NB4 (cell line): ENCODE data around the gene DCAF11.

Source experiments
- DNase-seq: peaks from one replicate; pipeline ENCODE4 v3.0.0; 2010; ENCODE audit warnings: low read depth
- H3K4me3 ChIP-seq: one replicate; pipeline ENCODE4 v1.5.1; 2011; ENCODE audit warnings: mild to moderate bottlenecking, low read depth, low read length, moderate library complexity
- CTCF ChIP-seq: IDR thresholded peaks from one replicate; pipeline ENCODE4 v1.5.1; 2012; ENCODE audit warnings: low read depth, low read length
- MYC ChIP-seq: IDR thresholded peaks from 2 replicates; pipeline ENCODE4 v1.6.1; 2011; ENCODE audit warnings: low read depth, low read length
- POLR2A ChIP-seq: IDR thresholded peaks from 2 replicates; pipeline ENCODE4 v1.6.1; 2011; ENCODE audit warnings: mild to moderate bottlenecking; ENCODE audit not compliant: insufficient read length; ENCODE audit errors: extremely low read depth
- TF ChIP-seq, protein P1 (sequence below): IDR thresholded peaks from 2 replicates; pipeline ENCODE4 v1.6.1; 2011; ENCODE audit warnings: low read depth, low read length

DCAF11 gene

DNA sequence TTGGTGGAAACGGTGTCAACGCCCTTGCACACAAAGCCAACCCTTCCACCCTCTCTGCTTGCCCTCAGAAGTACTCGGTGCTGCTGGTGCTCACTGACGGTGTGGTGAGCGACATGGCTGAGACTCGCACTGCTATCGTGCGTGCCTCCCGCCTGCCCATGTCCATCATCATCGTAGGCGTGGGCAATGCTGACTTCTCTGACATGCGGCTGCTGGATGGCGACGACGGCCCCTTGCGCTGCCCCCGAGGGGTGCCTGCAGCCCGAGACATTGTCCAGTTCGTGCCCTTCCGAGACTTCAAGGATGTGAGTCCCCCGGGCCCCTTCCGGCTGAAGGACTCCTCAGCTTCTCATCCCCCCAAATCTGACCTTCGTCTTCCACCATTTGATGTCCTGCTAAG is 37.5 kb upstream of the DCAF11 start:
- H3K4me3 ChIP-seq, result no peak overlapping the region
- no peak for DNase-seq
- TF ChIP-seq CTCF (no peak), MYC (no peak), POLR2A (no peak)
- TF ChIP-seq, protein P1, sequence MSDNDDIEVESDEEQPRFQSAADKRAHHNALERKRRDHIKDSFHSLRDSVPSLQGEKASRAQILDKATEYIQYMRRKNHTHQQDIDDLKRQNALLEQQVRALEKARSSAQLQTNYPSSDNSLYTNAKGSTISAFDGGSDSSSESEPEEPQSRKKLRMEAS, result no peak

DNA sequence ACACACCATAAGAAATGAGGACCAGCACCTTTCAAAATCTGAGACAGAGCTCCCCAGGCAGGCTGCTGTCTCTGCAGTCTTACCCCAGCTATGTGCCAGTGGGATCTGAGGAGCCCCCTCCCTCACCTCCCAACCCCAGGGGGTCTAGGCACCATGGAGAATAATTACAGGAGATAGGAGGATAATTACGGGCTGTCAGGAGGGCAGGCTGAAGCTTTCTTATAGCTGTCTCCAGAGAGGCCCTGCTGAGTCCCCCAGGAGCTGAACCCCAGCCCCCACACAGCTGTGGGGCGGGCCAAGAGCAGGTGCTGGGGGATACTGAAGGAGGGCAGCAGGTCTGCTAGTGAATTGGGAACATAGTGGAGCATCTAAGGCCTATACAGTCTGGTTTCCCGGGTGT is 36.4 kb upstream of the DCAF11 start:
- H3K4me3 ChIP-seq, result no peak overlapping the region
- TF ChIP-seq CTCF (no peak), MYC (no peak)
- DNase-seq, result no peak

DNA sequence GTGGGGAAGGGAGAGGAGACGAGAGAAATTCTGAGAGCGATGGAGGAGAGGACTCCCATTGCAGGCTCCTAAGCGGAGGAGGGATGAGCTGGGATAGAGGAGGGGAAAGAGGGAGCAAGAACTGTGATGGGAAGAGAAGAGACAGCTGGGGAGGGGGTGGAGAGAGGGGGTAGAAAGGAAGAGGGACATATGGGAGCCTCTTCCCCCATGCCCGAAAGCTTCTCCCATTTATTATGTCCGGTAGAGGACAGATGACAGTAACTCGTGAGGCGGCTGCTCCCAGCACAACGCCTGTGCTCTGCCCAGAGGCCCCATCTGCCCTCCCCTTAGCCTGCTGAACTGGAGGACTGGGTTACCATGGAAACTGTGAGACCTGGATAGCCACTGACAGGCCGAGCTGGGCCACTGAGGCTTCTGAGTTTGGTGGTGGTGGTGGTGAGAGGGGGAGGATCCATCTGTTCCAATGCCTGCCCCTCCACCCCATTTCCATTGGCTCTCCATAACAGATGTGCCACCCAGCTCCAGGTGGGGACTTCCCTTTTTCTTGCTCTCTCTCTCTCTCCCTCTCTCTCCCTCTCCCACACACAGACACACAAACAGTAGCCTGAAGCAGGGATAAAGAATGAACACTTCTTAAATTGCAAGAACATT is 35.0 kb upstream of the DCAF11 start:
- TF ChIP-seq POLR2A, result no peak
- TF ChIP-seq, protein P1, result no peak
- no peak; the same call in 1 of the 2 replicates for TF ChIP-seq MYC
- TF ChIP-seq CTCF, result no peak
- DNase-seq, result peak; percentile 75
- no peak overlapping the region for H3K4me3 ChIP-seq

GRCh38 chr14:24080142-24080530 is 34.4 kb upstream of the DCAF11 start:
- no peak overlapping the region for H3K4me3 ChIP-seq
- TF ChIP-seq POLR2A, result no peak
- TF ChIP-seq, protein P1, result no peak
- no peak for TF ChIP-seq MYC
- no peak for TF ChIP-seq CTCF
- no peak for DNase-seq

GRCh38 chr14:24080888-24081738 is 33.5 kb upstream of the DCAF11 start:
- TF ChIP-seq CTCF, result no peak
- TF ChIP-seq MYC, result no peak
- TF ChIP-seq POLR2A, result no peak
- TF ChIP-seq, protein P1, result no peak
- peak overlapping the region; percentile 28 for H3K4me3 ChIP-seq
- DNase-seq, result peak; percentile 51
